KG1 (cell line): ENCODE data around the gene GRIN1.
A peak's percentile ranks its signal among the peaks of the same experiment; 100 is the strongest.

ENCODE experiments used
- DNase-seq: peaks from one replicate; lab custom pipeline; 2025; lab: John Stamatoyannopoulos, UW

Gene GRIN1

DNA sequence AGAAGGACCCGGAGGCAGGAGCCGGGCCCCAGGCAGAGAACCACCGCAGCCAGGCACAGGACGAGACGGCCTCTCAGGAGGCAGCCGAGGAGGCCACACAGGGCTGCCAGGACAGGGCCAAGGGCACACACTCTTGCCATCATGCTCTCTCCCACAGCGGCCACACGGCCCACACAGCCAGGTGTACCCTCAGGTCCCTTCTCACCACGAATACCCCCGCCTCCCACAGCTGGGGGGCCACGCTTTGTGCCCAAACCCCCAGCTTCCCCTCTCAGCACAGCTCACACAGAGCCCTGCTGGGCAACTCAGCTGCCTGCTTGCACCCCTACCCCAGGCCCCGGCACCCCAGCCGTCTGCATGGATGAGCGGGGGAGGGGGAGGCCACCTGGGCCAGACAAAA, 54.8 kb downstream of the GRIN1 start:
- DNase-seq, result no peak

DNA sequence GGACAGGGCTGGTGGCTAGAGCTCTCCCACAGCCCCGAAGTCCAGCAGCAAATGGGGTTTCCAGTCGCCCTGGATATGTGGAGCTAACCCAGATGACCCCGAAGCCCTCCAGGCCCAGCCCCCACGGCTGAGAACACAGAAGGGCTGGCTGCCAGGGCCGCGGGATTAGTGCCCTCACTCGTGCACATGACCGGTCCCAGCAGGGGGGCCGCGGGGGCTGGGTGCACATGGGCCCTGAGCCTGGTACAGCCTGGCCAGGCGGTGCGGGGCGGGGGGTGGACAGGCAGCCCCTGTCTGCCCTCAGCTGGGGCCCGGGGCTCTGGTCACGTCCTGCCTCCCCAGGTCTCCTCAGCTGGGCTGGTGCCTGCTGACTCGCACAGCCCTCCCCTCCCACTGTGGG, 55.4 kb downstream of the GRIN1 start:
- DNase-seq, result no peak

GRCh38 chr9:137194909-137195308, 56.0 kb downstream of the GRIN1 start:
- DNase-seq, result no peak

GRCh38 chr9:137195525-137196220, 56.7 kb downstream of the GRIN1 start:
- DNase-seq, result no peak

GRCh38 chr9:137198051-137198901, 59.3 kb downstream of the GRIN1 start:
- no peak for DNase-seq

DNA sequence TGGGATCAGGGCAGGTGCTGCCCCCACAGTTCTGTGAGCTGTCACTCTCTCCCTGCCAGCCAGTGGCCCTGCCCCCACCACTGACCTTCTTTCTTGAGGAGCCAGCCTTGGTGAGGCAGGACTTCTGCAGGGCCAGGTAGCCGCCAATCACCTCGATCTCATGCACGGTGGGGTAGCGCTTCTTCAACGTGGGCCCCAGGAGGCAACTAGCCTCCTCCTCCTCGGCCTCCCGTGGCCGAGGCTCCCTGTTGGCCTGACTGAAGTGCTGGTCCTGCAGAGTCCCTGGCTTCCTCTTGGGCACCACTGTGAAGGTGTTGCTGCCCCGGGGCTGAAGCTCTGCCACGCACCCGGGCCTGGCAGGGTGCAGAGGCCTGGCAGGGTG, 59.9 kb downstream of the GRIN1 start:
- DNase-seq, result no peak

DNA sequence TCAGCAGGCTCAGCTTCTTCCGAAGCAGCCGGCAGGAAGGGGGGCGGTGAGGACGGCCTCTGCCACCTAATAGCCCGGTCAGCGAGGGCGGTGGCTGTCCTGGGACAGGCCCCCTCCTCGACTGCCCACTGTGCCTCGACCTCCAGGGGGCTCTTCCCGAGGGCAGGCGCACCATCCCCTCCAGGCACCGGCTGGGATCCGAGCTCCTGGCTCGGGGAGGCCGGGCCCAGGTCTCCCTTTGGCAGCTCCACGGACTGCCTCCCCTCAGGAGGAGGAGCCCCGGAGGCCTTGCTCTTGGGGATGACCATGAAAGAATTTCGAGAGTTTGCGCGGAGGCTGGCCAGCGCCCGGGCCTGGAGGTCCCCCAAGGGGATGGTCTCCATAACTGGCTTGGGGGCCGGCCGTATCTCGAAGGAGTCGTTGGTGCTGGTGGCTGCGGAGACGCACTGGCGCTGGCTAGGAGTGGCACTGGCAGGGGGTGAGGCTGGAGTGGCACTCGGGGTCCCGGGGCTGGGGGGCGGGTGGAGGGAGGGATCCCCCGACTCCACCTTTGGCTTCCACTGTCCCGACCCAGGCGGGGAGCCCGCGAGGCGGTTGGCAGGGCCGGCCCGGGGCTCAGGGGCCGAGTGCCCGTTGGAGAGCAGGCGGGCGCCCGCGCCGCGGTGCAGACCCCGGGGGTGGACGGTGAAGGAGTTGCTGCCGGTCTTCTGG, 60.6 kb downstream of the GRIN1 start:
- DNase-seq, result no peak

- peak; percentile 96 for DNase-seq
Observed at GRCh38 chr9:137200311-137201204, 61.6 kb downstream of the GRIN1 start, which contains the start of gene TPRN. TPRN (minus strand) TSS chr9:137200741; CDS start chr9:137200711, 30 bp downstream.

DNA sequence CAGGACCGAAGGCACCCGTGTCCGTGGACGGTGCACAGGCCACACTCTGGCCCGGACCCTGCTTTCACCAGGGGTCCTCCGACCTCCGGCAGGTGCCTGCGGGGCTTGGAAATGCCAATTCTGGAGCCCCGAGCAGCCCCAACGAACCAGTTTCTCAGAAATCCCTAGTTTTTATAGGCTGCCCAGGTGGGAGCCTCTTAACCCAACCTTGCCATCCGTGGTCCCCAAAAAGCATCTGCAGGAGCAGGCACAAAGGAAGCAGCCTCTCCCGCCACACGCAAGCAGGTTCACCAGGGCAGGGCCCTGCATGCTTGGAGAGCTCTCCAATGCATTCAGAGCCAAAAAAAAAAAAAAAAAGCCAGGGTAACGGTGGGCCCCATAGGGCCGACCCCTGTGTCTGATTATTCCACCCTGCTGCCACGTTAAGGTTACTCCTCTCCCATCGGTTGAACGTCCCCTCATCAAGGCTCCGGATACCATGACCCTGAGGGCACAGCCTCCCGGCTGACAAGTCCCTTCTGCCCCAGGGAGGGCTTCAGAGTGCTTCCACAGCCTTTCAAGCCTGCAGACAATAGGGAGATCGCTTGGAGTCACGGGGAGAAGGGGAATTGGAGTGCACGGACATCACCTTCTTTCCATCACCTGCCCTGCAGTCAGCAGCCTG, 62.4 kb downstream of the GRIN1 start:
- DNase-seq, result no peak

- no peak for DNase-seq
Observed at GRCh38 chr9:137202966-137203365, 64.0 kb downstream of the GRIN1 start.

GRCh38 chr9:137204731-137205125, 65.8 kb downstream of the GRIN1 start:
- DNase-seq, result no peak

DNA sequence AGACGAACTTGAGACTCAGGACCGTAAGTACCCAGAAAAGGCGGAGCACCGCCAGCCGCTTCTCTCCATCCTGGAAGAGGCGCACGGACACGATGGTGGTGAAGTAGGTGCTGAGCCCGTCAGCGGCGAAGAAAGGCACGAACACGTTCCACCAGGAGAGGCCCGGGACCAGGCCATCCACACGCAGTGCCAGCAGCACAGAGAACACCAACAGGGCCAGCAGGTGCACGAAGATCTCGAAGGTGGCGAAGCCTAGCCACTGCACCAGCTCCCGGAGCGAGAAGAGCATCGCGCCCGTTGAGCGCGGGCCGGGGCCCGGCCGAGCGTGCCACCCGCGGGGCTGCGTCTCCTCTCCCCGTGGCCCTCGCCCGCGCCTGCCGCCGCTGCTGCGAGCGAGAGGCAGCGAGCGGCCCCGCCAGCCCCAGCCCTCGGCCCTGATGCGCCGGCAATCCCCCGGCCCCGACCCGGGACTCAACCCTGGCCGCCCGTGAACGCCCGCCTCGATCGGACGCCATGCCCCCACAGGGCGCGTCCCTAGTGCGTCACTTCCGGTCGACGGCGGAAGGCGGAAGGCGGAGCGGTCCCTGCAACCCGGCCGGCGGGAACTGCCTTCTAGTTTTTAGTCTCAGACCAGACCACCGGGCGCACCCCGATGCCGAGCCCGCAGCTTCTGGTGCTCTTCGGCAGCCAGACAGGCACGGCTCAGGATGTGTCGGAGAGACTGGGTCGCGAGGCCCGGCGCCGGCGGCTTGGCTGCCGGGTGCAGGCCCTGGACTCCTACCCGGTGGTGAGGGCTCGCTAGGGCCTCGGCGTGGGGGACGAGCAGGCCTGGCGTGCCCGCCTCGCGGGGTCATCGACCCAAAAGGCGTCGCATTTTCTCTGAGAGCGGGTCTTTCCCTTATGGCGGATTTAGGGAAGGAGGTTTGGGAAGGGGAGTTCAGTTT, 66.4 kb downstream of the GRIN1 start, which contains the start of the genes NDOR1 and TMEM203:
TSS of gene NDOR1 (plus strand) at position 575 of the 944 bp plus-strand sequence. CDS start at position 653, 78 bp downstream.
TSS of gene TMEM203 (minus strand) at position 523 of the 944 bp plus-strand sequence. CDS start at position 289, 234 bp downstream.
- DNase-seq, result peak; percentile 79

- no peak for DNase-seq
Observed at GRCh38 chr9:137206602-137207001, 67.6 kb downstream of the GRIN1 start.

- DNase-seq, result no peak
Observed at GRCh38 chr9:137211532-137211931, 72.6 kb downstream of the GRIN1 start.

- no peak for DNase-seq
Observed at GRCh38 chr9:137212520-137212919, 73.6 kb downstream of the GRIN1 start.

DNA sequence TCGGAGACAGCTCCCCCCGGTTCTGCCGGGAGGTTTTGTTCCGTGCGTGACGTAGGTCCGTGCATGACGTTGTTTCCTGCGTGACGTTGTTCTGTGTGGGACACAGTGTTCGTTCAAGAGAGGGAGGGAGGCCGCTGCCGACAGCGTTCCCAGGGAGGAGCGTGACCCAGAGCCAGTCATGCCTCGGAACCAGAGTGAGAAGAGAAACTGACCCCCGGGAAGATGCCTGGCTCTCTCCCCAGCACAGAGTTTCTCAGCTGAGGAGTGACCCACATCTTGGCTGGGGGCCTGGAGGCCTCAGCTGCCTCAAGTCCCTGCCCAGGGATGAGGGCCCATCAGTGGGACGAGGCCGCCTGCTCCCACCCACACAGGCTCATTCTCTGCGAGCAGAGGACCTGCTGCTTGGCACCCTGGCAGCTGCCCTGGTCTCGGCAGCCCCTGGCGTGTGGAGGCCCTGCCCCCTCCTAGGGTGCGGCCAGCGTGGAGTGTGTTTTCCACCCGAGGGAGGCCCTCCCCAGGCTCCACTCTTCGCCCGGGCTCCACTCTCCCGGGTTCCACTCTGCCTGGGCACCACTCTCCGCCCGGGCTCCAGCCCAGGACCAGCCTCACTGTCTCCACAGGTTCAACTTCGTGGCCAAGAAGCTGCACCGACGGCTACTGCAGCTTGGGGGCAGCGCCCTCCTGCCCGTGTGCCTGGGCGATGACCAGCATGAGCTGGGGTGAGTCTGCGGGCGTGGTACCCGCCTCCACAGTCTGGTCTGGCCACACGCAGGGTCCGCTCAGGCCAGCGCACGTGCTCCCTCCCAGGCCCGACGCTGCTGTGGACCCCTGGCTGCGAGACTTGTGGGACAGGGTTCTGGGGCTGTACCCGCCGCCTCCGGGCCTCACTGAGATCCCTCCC, 74.5 kb downstream of the GRIN1 start:
- DNase-seq, result no peak

- DNase-seq, result no peak
Observed at GRCh38 chr9:137214620-137215019, 75.7 kb downstream of the GRIN1 start.

DNA sequence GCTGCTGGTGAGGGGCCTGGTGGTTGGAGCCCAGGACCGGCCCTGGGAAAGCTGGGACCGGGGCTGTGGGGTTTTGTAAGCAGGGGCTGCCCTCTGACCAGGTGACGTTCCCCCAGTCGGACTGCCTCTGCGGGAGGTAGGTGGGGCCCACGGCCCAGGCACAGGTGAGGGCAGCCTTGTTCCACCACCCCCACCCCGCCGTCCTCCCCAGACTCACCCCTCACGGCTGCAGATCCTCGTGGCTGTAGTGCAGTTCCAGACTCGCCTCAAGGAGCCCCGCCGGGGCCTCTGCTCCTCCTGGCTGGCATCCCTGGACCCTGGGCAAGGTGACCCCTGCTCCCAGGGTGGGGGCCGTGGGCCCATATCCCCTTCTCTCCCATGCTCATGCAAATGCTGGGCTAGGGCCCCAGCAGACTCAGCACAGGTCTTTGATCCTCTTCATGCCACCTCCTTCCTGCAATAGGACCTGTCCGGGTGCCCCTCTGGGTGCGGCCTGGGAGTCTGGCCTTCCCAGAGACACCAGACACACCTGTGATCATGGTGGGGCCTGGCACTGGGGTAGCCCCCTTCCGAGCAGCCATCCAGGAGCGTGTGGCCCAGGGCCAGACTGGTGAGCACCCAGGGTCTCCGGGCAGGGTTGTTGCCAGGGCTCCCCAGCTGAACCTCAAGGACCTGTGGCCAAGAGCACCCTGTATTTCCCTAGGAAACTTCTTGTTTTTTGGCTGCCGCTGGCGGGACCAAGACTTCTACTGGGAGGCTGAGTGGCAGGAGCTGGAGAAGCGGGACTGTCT, 76.4 kb downstream of the GRIN1 start:
- DNase-seq, result no peak
